Endodermal cell (in vitro differentiated cells): ENCODE data around the gene NUMBL. TPM values are rescaled to one million over a fixed set of nuclear protein-coding genes. Genes with fewer than 3 reads are reported as not detected.

Experiments
- DNase-seq: peaks from one replicate; pipeline ENCODE4 v3.0.0-alpha.2; 2017
- H3K27ac ChIP-seq: 2 replicates; pipeline ENCODE4 v1.5.1; 2013; ENCODE audit warnings: mild to moderate bottlenecking, low read depth, low read length, moderate library complexity
- H3K27me3 ChIP-seq: 2 replicates; pipeline ENCODE4 v1.6.1; 2013; ENCODE audit warnings: mild to moderate bottlenecking, low read length, moderate library complexity; ENCODE audit not compliant: insufficient read depth, control insufficient read depth, poor library complexity, severe bottlenecking
- H3K36me3 ChIP-seq: 2 replicates; pipeline ENCODE4 v1.7.0; 2013; ENCODE audit warnings: mild to moderate bottlenecking, low read length, moderate library complexity; ENCODE audit not compliant: control insufficient read depth, insufficient read depth
- H3K4me1 ChIP-seq: one replicate; pipeline ENCODE4 v1.7.0; 2013; ENCODE audit warnings: low read length; ENCODE audit not compliant: control insufficient read depth, insufficient read depth
- H3K4me3 ChIP-seq: 2 replicates; pipeline ENCODE4 v1.5.1; 2013; ENCODE audit warnings: mild to moderate bottlenecking, low read length, moderate library complexity
- H3K9ac ChIP-seq: 2 replicates; pipeline ENCODE4 v1.6.1; 2013; ENCODE audit warnings: mild to moderate bottlenecking, low read length, moderate library complexity; ENCODE audit not compliant: poor library complexity, severe bottlenecking; ENCODE audit errors: extremely low read depth
- H3K9me3 ChIP-seq: 2 replicates; pipeline ENCODE4 v1.6.1; 2013; ENCODE audit warnings: mild to moderate bottlenecking, low read length, moderate library complexity; ENCODE audit not compliant: control insufficient read depth
- H3K27ac Mint-ChIP-seq: 2 replicates; pipeline ENCODE4 v1.8.0; 2020; ENCODE audit warnings: mixed read lengths
- H3K27me3 Mint-ChIP-seq: 2 replicates; pipeline ENCODE4 v1.8.0; 2021; ENCODE audit warnings: mild to moderate bottlenecking, mixed read lengths; ENCODE audit not compliant: insufficient read depth
- H3K36me3 Mint-ChIP-seq: 2 replicates; pipeline ENCODE4 v1.8.0; 2020; ENCODE audit warnings: low read depth, mixed read lengths
- H3K4me1 Mint-ChIP-seq: 2 replicates; pipeline ENCODE4 v1.8.0; 2020; ENCODE audit warnings: mixed read lengths
- H3K4me3 Mint-ChIP-seq: 2 replicates; pipeline ENCODE4 v1.8.0; 2020; ENCODE audit warnings: mild to moderate bottlenecking, moderate library complexity, mixed read lengths
- H3K9me3 Mint-ChIP-seq: 2 replicates; pipeline ENCODE4 v1.8.0; 2020; ENCODE audit warnings: mild to moderate bottlenecking, mixed read lengths
- CTCF ChIP-seq: fragments of 200-600 bp; sonication (generic); conservative IDR thresholded peaks from 2 replicates; pipeline ENCODE4 v1.5.0; 2021; ENCODE audit warnings: antibody characterized with exemption, mild to moderate bottlenecking
- WGBS, 2 experiments: methylation state at CpG; one replicate each; pipeline versions ENCODE4 v1.1.5 to v1.1.7; 2013; ENCODE audit warnings: missing lambda C conversion rate in 2 of 2, mixed read lengths in 1 of 2; ENCODE audit not compliant: insufficient coverage in 1 of 2, insufficient read length in 1 of 2; 5-methylcytosine and 5-hydroxymethylcytosine counted together
- total RNA-seq, 2 donors: library from RNA; stranded (reverse); fragmentation: NEBNext Ultra II Directional in 1 of 2; extraction: Animal tissue kit (Norgen Biotek cat#: 25700) in 1 of 2; gene quantifications; 2 replicates in 1 of 2; 3 replicates in 1 of 2; pipeline ENCODE4 v1.2.1, GENCODE V29; 2021

NUMBL gene
- total RNA-seq, 2 donors from 2014 or later, result 32.7 to 46.9 TPM

GRCh38 chr19:40633207-40633606 is 57.2 kb downstream of the NUMBL start:
- Mint-ChIP-seq H3K27me3 (peaks cover 20% of the 10 kb centered on the region), H3K36me3 (peaks cover 20% of the 10 kb centered on the region), H3K9me3 (no peaks in the 10 kb centered on the region), H3K4me1 (peaks cover 26% of the 10 kb centered on the region), H3K27ac (peak overlapping the region; percentile 81), H3K4me3 (no peak overlapping the region)
- Histone ChIP-seq H3K27ac (no peak overlapping the region), H3K36me3 (peaks cover 3% of the 10 kb centered on the region), H3K9me3 (no peaks in the 10 kb centered on the region), H3K27me3 (peaks cover 12% of the 10 kb centered on the region), H3K4me1 (peaks cover 6% of the 10 kb centered on the region), H3K4me3 (no peak overlapping the region), H3K9ac (no peak overlapping the region)
- no peak for DNase-seq
- TF ChIP-seq CTCF, result no peak
- 76% methylated on average over 5 of the region's 5 CpGs; no CpG with 5 or more reads in 1 of the 2 experiments for WGBS, 2 experiments

GRCh38 chr19:40632311-40633036 is 58.0 kb downstream of the NUMBL start:
- Histone ChIP-seq H3K36me3 (peaks cover 8% of the 10 kb centered on the region), H3K9ac (peak overlapping the region; percentile 20), H3K4me3 (no peak overlapping the region), H3K27me3 (peaks cover 12% of the 10 kb centered on the region), H3K27ac (no peak overlapping the region), H3K9me3 (no peaks in the 10 kb centered on the region), H3K4me1 (peaks cover 6% of the 10 kb centered on the region)
- WGBS, 2 experiments, result 38 to 45% methylated on average over 3 of the region's 3 CpGs
- Mint-ChIP-seq H3K27me3 (peaks cover 20% of the 10 kb centered on the region), H3K9me3 (no peaks in the 10 kb centered on the region), H3K4me1 (peaks cover 26% of the 10 kb centered on the region), H3K36me3 (peaks cover 25% of the 10 kb centered on the region), H3K27ac (peak overlapping the region; percentile 81), H3K4me3 (no peak overlapping the region)
- no peak for TF ChIP-seq CTCF
- DNase-seq, result peak; percentile 89

GRCh38 chr19:40630571-40631160 is 59.8 kb downstream of the NUMBL start:
- TF ChIP-seq CTCF, result no peak
- WGBS, 2 experiments, result 75 to 83% methylated on average over 13 to 16 of the region's 16 CpGs
- H3K9ac ChIP-seq, result no peak overlapping the region
- peaks cover 6% of the 10 kb centered on the region for H3K4me1 ChIP-seq
- H3K36me3 ChIP-seq, result peaks cover 12% of the 10 kb centered on the region
- H3K27ac Mint-ChIP-seq, result peak overlapping the region; percentile 84
- H3K36me3 Mint-ChIP-seq, result peaks cover 39% of the 10 kb centered on the region
- peaks cover 7% of the 10 kb centered on the region for H3K27me3 ChIP-seq
- H3K4me3 ChIP-seq, result no peak overlapping the region
- H3K4me3 Mint-ChIP-seq, result no peak overlapping the region
- H3K9me3 ChIP-seq, result no peaks in the 10 kb centered on the region
- no peaks in the 10 kb centered on the region for H3K9me3 Mint-ChIP-seq
- H3K27me3 Mint-ChIP-seq, result peaks cover 10% of the 10 kb centered on the region
- no peak overlapping the region for H3K27ac ChIP-seq
- peaks cover 26% of the 10 kb centered on the region for H3K4me1 Mint-ChIP-seq
- peak; percentile 52 for DNase-seq
